Measurements from ENCODE around the gene DIAPH2.

DIAPH2 gene

GRCh38 chrX:97482666-97483300, 798.1 kb downstream of the DIAPH2 start:
- DNase-seq (ENCODE audit: low read depth): no peak

- DNase-seq (ENCODE audit: low read depth): no peak
Measured at GRCh38 chrX:97490656-97491055, 806.0 kb downstream of the DIAPH2 start.

- no peak for DNase-seq (ENCODE audit: low read depth)
Measured at GRCh38 chrX:97494756-97495372, 810.2 kb downstream of the DIAPH2 start.

GRCh38 chrX:97498093-97498492, 813.5 kb downstream of the DIAPH2 start:
- DNase-seq (ENCODE audit: low read depth): no peak

- no peak for DNase-seq (ENCODE audit: low read depth)
Measured at GRCh38 chrX:97504431-97504830, 819.8 kb downstream of the DIAPH2 start.

GRCh38 chrX:97517763-97518162, 833.1 kb downstream of the DIAPH2 start:
- DNase-seq (ENCODE audit: low read depth): no peak

- no peak for DNase-seq (ENCODE audit: low read depth)
Measured at GRCh38 chrX:97522307-97522706, 837.7 kb downstream of the DIAPH2 start.

- no peak for DNase-seq (ENCODE audit: low read depth)
Measured at GRCh38 chrX:97524340-97524739, 839.7 kb downstream of the DIAPH2 start.

- DNase-seq (ENCODE audit: low read depth): no peak
Measured at GRCh38 chrX:97524997-97525396, 840.4 kb downstream of the DIAPH2 start.

- DNase-seq (ENCODE audit: low read depth): no peak
Measured at GRCh38 chrX:97525981-97526380, 841.3 kb downstream of the DIAPH2 start.

GRCh38 chrX:97527725-97528124, 843.1 kb downstream of the DIAPH2 start:
- DNase-seq (ENCODE audit: low read depth): no peak

- no peak for DNase-seq (ENCODE audit: low read depth)
Measured at GRCh38 chrX:97529536-97530200, 845.0 kb downstream of the DIAPH2 start.

- DNase-seq (ENCODE audit: low read depth): no peak
Measured at GRCh38 chrX:97531825-97532224, 847.2 kb downstream of the DIAPH2 start.

GRCh38 chrX:97538745-97539144, 854.1 kb downstream of the DIAPH2 start:
- DNase-seq (ENCODE audit: low read depth): no peak

GRCh38 chrX:97539970-97540519, 855.4 kb downstream of the DIAPH2 start:
- DNase-seq (ENCODE audit: low read depth): no peak

GRCh38 chrX:97547877-97548578, 863.4 kb downstream of the DIAPH2 start:
- DNase-seq (ENCODE audit: low read depth): no peak

GRCh38 chrX:97551821-97552220, 867.2 kb downstream of the DIAPH2 start:
- no peak for DNase-seq (ENCODE audit: low read depth)

- DNase-seq (ENCODE audit: low read depth): no peak
Measured at GRCh38 chrX:97553833-97554232, 869.2 kb downstream of the DIAPH2 start.

GRCh38 chrX:97556359-97556758, 871.7 kb downstream of the DIAPH2 start:
- no peak for DNase-seq (ENCODE audit: low read depth)

GRCh38 chrX:97563531-97564133, 879.0 kb downstream of the DIAPH2 start:
- no peak for DNase-seq (ENCODE audit: low read depth)

- no peak for DNase-seq (ENCODE audit: low read depth)
Measured at GRCh38 chrX:97564496-97564895, 879.9 kb downstream of the DIAPH2 start.

GRCh38 chrX:97587171-97587570, 902.5 kb downstream of the DIAPH2 start:
- no peak for DNase-seq (ENCODE audit: low read depth)
